NCI-H1694 (cell line): Measurements from ENCODE around the gene PTGR2.
"Not testable (repeated sequence)": the region's sequence is repeated elsewhere in the genome, so short reads cannot be mapped to it uniquely, and the experiment has no call there.

Experiments used
- DNase-seq: peaks from one replicate; lab custom pipeline; 2025; lab: John Stamatoyannopoulos, UW

Gene PTGR2

GRCh38 chr14:73851567-73852382 is at the start of gene PTGR2:
Gene PTGR2, plus strand, starts transcription at chr14:73851831. Its CDS starts 7,032 bp downstream, at chr14:73858863.
- peak; percentile 98 for DNase-seq

GRCh38 chr14:73802431-73803188 is 49.0 kb upstream of the PTGR2 start:
- DNase-seq: no peak

GRCh38 chr14:73804636-73805035 is 47.0 kb upstream of the PTGR2 start:
- no peak for DNase-seq

DNA sequence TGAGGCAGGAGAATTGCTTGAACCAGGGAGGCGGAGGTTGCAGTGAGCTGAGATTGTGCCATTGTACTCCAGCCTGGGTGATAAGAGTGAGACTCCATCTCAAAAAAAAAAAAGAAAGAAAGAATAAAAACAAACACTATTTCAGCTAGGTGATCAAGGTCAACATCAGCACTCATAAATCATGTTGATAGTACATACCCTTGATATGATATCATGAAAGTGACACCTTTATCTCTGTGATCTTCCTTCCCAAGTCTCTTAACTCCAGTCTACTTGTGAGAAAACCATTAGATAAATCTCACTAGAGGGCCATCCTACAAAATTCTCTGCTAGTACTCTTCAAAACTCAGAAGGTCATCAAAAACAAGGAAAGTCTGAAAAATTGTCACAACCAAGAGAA is 44.2 kb upstream of the PTGR2 start:
- no peak for DNase-seq

- DNase-seq: no peak
Measured at GRCh38 chr14:73809391-73809790, 42.2 kb upstream of the PTGR2 start.

GRCh38 chr14:73810478-73811163 is 41.0 kb upstream of the PTGR2 start:
- DNase-seq: no peak

DNA sequence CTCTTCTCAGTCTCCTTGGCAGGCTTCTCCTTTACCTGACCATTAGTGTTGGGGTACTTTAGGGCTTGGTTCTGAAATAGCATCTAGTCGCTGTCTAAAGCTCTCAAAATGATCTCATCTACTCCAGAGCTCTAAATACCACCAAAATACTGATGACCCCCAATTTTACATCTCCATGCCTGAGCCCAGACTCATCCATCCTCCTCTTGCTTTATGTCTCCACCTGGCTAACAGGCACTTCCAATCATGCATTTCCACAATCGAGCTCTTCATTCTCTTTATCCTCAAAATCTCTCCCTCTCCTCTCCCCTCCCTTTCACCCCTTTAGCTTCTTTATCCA is 40.5 kb upstream of the PTGR2 start:
- DNase-seq: no peak

- DNase-seq: no peak
Measured at GRCh38 chr14:73814153-73814552, 37.5 kb upstream of the PTGR2 start.

DNA sequence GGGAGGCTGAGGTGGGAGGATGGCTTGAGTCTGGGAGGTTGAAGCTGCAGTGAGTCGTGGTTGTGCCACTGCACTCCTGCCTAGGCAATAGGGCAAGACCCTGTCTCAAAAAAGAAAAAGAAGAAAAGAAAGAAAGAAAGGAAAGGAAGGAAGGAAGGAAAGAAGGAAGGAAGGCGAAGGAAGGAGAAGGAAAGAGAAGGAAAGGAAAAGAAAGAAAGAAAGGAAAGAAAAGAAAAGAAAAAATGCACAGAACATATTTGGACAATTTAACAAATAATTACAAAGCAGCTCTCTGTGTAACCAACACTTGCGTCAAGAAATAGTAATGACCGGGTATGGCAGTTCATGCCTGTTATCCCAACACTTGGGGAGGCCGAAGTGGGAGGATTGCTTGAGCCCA is 35.8 kb upstream of the PTGR2 start:
- DNase-seq: no peak

DNA sequence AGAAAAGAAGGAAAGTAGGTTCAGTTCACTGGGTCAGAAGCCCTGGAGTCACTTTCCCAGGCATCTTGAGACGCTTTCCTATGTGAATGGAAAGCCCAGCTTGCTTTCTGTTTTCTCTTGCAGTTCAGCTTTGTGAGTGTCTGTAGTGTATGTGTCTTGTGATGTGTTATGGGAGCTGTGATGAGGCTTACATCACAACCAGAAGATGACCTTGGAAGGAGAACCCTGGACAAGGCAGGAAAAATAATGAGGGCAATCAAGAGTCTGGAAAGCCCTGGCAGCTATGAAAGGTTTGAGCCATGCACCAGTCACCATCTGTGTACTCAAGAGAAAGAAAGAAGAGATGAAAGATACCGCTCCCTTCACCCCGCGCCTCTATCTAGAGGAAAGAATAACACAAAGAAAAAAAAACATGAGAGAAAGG is 35.2 kb upstream of the PTGR2 start:
- DNase-seq: no peak

DNA sequence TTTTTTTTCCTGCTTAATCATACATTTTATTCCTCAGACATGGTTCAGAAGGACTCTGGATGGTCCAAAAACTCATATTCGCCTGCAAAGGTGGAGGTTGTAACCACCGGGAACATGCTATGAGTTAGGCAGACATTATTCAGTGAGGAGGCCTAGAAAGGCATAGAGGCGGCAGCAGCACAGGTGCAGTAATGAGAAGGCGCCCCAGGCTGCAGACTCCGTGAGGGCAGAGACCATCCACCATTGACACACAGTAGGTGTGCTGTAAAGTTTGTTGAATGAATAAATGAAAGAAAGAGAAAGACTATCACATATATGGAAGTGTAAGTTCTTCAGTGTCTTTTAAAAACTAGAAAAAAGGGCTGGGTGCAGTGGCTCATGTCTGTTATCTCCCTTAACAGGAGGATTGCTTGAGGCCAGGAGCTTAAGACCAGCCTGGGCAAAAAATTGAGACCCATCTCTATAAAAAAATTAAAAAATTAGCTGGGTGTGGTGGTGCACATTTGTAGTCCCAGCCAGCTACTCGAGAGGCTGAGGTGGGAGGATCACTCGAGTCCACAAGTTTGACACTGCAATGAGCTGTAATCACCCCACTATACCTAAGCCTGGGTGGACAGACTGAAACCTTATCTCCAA is 34.5 kb upstream of the PTGR2 start:
- no peak for DNase-seq

GRCh38 chr14:73818821-73819220 is 32.8 kb upstream of the PTGR2 start:
- DNase-seq: no peak

DNA sequence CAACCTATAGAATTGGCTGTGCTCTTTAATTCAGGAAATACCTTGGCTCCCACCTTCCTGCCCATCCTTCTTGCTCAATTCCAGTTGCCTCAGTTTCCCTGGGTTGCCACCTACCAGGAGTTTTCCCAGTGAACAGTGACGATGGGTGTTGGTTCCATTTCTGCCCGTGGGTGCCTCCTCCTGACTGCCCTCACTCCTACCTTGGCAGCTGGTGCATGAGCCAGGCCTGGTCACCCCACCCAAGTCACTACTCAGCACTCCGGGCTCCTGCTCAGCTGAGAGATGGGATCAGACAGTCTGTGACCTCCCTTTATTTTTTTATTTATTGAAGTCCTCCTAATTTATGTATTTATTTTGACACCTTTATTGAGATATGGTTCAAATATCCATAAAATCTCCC is 31.0 kb upstream of the PTGR2 start:
- no peak for DNase-seq

DNA sequence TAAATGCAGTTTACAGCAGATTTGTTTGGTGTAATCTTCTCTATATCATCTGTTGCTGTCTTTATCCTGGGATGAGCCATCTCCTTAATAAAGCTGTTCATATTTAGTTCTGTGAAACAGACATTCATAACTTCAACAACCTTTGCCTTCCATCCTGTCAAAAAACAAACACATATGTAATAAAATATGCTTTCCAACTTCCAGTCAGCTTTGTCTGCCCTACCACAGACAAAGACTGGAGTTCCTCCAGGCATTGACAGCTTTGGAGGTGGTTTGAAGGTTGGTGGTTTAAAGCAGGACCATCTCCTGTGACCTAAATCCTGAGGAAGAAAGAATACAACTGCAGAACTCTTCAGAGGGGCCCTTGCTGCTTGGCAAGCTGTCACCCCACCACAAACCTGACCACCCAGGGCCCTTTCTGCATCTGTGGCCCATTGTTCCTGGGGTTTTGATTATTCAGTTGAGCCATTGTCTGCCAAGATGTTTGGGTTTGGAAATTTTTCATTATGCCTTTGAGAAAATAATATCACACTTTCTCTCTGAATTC is 28.2 kb upstream of the PTGR2 start:
- no peak for DNase-seq

DNA sequence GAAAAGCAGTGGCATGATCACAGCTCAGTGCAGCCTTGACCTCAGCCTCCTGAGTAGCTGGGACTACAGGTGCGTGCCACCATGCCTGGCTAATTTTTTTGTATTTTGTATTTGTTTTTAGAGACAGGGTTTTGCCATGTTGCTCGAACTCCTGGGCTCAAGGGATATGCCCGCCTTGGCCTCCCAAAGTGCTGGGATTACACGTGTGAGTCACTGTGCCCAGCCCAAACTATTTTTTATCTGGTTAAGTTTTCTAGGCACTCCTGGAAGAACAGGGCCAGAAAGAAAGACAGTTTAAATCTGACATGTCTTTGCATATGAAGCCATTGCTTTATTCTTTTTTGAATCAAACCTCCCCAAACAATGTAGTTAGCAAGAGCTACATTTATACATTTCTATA is 27.5 kb upstream of the PTGR2 start:
- DNase-seq: no peak

DNA sequence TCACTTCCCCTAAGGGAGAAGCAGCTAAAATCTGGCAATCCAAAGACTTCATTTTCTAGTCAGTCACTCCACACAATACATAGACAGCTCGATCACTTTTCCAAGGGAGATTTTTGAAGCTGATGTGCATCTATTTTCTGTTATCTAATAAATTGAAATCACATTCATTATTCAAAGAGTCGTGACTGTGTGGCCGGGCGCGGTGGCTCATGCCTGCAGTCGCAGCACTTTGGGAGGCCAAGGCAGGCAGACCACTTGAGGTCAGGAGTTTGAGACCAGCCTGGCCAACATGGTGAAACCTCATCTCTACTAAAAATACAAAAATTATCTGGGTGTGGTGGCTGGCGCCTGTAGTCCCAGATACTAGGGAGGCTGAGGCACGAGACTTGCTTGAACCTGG is 27.1 kb upstream of the PTGR2 start:
- DNase-seq: no peak

- DNase-seq: peak; percentile 98
Measured at GRCh38 chr14:73825551-73826188, 26.0 kb upstream of the PTGR2 start.

DNA sequence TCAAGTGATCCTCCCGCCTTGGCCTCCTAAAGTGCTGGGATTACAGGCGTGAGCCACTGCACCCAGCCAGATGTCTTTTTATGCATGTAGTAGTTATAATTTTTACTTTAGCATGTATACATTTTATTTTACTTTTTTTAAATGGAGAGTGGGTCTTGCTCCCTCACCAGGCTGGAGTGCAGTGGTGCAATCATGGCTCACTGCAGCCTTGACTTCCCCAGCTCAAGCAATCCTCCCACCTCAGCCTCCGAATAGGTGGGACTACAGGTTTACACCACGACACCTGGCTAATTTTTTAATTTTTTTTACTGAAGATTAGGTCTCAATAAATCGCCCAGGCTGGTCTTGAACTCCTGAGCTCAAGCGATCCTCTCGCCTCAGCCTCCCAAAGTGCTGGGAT is 24.4 kb upstream of the PTGR2 start:
- DNase-seq: not testable (repeated sequence)

DNA sequence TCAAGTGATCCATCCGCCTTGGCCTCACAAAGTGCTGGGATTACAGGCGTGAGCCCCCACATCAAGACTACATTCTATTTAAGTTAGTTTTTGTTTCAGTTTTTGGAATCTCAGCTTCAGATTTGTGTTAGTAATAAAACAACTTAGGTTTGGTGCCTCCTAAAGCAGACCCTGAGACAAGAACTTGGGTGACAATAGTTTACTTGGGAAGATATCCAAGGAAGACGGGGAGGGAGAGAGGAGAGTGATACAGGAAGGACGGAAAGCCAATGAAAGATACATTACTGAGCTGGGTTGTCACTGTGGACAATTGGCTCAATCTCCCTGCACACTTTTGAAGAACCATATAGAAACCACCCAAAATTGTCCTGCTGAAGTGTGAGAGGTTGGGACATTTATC is 22.6 kb upstream of the PTGR2 start:
- DNase-seq: no peak

DNA sequence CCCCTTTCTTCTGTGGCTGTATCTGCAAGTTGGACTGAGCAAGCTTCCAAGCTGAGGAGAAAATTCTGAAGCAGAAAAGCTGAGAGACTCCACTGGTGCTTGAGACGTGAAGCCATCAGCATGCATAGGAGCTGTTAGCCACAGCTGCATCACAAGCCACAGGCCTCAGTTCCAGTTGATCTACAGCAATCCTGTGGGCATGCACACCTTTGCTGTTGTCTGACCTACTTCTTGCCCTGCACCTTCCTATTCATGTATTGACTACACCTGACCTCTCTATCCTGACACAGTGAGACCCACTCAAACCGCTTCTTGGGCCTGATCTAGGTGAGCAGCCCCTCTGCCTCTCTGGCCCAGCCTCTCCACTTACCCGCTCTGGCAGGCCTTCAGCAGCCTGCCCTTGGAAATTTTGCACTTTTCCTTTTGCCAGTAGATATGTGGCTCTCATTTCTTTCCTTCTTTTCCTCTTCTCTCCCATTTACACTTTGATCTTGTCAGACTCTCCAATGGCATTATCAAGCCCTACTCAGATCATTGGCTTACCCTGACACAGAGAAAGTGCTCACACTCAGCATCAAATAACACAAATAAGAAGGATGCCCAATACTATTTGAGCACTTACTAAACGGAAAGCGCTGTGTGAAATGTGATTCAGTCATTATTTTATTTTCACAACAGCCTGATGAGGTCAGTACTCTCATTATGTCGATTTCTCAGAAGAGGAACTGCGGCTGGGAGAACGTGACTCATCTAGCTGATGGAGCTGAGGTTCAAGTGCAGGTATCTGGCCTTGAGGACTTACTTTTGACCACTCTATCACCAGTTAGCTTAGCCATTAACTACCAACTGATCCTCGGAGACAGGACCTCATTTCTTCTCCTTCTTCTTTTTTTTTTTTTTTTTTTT is 21.9 kb upstream of the PTGR2 start:
- no peak for DNase-seq

GRCh38 chr14:73833034-73833433 is 18.6 kb upstream of the PTGR2 start:
- DNase-seq: peak; percentile 15
